Trophoblast cell (in vitro differentiated cells and primary cell): Measurements from ENCODE around the gene POP7.

Experiments used
- DNase-seq, 2 donors: peaks; one replicate each; pipeline ENCODE4 v3.0.0-alpha.2; 2016
- H2AFZ ChIP-seq: 2 replicates; pipeline ENCODE4 v1.6.1; 2013; ENCODE audit warnings: low read length, moderate library complexity, mild to moderate bottlenecking; ENCODE audit not compliant: insufficient read depth, poor library complexity
- H2AK5ac ChIP-seq: 2 replicates; pipeline ENCODE4 v1.6.1; 2013; ENCODE audit warnings: mild to moderate bottlenecking, low read length
- H2BK120ac ChIP-seq: 2 replicates; pipeline ENCODE4 v1.6.1; 2013; ENCODE audit warnings: low read length, mild to moderate bottlenecking, moderate library complexity; ENCODE audit not compliant: insufficient read depth, poor library complexity
- H2BK12ac ChIP-seq: 2 replicates; pipeline ENCODE4 v1.6.1; 2013; ENCODE audit warnings: mild to moderate bottlenecking, low read length, moderate library complexity
- H2BK5ac ChIP-seq: 2 replicates; pipeline ENCODE4 v1.6.1; 2013; ENCODE audit warnings: low read length, low read depth, moderate library complexity, mild to moderate bottlenecking; ENCODE audit not compliant: poor library complexity
- H3K14ac ChIP-seq: 2 replicates; pipeline ENCODE4 v1.6.1; 2013; ENCODE audit warnings: mild to moderate bottlenecking, low read length
- H3K18ac ChIP-seq: 2 replicates; pipeline ENCODE4 v1.6.1; 2013; ENCODE audit warnings: mild to moderate bottlenecking, low read length
- H3K23ac ChIP-seq: 2 replicates; pipeline ENCODE4 v1.6.1; 2013; ENCODE audit warnings: low read length
- H3K27ac ChIP-seq: 2 replicates; pipeline ENCODE4 v1.5.1; 2013; ENCODE audit warnings: low read depth, mild to moderate bottlenecking, inconsistent platforms, low read length, moderate library complexity
- H3K27me3 ChIP-seq: 2 replicates; pipeline ENCODE4 v1.6.1; 2013; ENCODE audit warnings: inconsistent platforms, mild to moderate bottlenecking, low read length, moderate library complexity; ENCODE audit not compliant: insufficient read depth
- H3K36me3 ChIP-seq, 2 experiments: 1 replicate in 1 of 2; 2 replicates in 1 of 2; pipeline ENCODE4 v1.6.1; 2013; ENCODE audit warnings: low read length in 2 of 2, mild to moderate bottlenecking in 2 of 2, moderate library complexity in 1 of 2; ENCODE audit not compliant: insufficient read depth in 2 of 2, control insufficient read depth in 1 of 2
- H3K4ac ChIP-seq: 2 replicates; pipeline ENCODE4 v1.6.1; 2013; ENCODE audit warnings: low read depth, mild to moderate bottlenecking, low read length, moderate library complexity
- H3K4me1 ChIP-seq, 2 experiments: 1 replicate in 1 of 2; 2 replicates in 1 of 2; pipeline ENCODE4 v1.6.1; 2013; ENCODE audit warnings: low read length in 2 of 2, mild to moderate bottlenecking in 2 of 2, moderate library complexity in 1 of 2; ENCODE audit not compliant: insufficient read depth in 2 of 2, control insufficient read depth in 1 of 2
- H3K4me2 ChIP-seq: 2 replicates; pipeline ENCODE4 v1.6.1; 2013; ENCODE audit warnings: inconsistent platforms, mild to moderate bottlenecking, low read length, moderate library complexity
- H3K4me3 ChIP-seq: 2 replicates; pipeline ENCODE4 v1.5.1; 2013; ENCODE audit warnings: mild to moderate bottlenecking, low read depth, low read length, inconsistent platforms
- H3K79me1 ChIP-seq: one replicate; pipeline ENCODE4 v1.6.1; 2013; ENCODE audit warnings: low read length
- H3K79me2 ChIP-seq: 2 replicates; pipeline ENCODE4 v1.6.1; 2013; ENCODE audit warnings: low read length, mild to moderate bottlenecking; ENCODE audit not compliant: control insufficient read depth, insufficient read depth, poor library complexity
- H3K9ac ChIP-seq: 2 replicates; pipeline ENCODE4 v1.6.1; 2013; ENCODE audit warnings: mild to moderate bottlenecking, low read length
- H3K9me3 ChIP-seq: 2 replicates; pipeline ENCODE4 v1.6.1; 2013; ENCODE audit warnings: low read depth, mild to moderate bottlenecking, control low read depth, inconsistent platforms, low read length; ENCODE audit not compliant: insufficient read depth
- H4K12ac ChIP-seq: 2 replicates; pipeline ENCODE4 v1.6.1; 2013; ENCODE audit warnings: low read depth, mild to moderate bottlenecking, low read length, moderate library complexity
- H4K8ac ChIP-seq: 2 replicates; pipeline ENCODE4 v1.6.1; 2013; ENCODE audit warnings: low read depth, mild to moderate bottlenecking, low read length, moderate library complexity
- H4K91ac ChIP-seq: one replicate; pipeline ENCODE4 v1.6.1; 2013; ENCODE audit warnings: low read depth, mild to moderate bottlenecking, low read length, moderate library complexity
- WGBS: extraction: QIAGEN DNeasy Blood & Tissue Kit; methylation state at CpG from one replicate; pipeline ENCODE4 v1.1.7; 2013; ENCODE audit warnings: missing lambda C conversion rate; ENCODE audit not compliant: insufficient read length, insufficient coverage; ENCODE audit errors: extremely low coverage; 5-methylcytosine and 5-hydroxymethylcytosine counted together

POP7 gene

DNA sequence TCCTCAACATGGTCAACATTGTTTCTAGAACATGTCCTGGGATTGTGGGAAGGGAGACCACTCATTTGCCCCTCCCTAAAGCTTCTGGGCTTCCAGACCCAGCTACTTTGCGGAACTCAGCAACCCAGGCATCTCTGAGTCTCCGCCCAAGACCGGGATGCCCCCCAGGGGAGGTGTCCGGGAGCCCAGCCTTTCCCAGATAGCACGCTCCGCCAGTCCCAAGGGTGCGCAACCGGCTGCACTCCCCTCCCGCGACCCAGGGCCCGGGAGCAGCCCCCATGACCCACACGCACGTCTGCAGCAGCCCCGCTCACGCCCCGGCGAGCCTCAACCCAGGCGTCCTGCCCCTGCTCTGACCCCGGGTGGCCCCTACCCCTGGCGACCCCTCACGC lies 14.4 kb downstream of the POP7 start, which contains the start of gene EPO:
Gene EPO, plus strand, starts transcription at position 190 of the 392 bp plus-strand sequence. CDS start 513 bp downstream, outside the sequence.
- Histone ChIP-seq H3K79me2 (no peaks in the 10 kb centered on the region), H3K27me3 (peaks cover 21% of the 10 kb centered on the region), H3K9ac (no peak within 1 kb of the TSS), H2BK12ac (no peak within 1 kb of the TSS), H3K36me3 (no peaks in the 10 kb centered on the region), H3K23ac (no peak within 1 kb of the TSS), H2BK120ac (no peak within 1 kb of the TSS), H3K79me1 (no peaks in the 10 kb centered on the region), H3K18ac (no peak within 1 kb of the TSS), H3K4me1 (peaks cover 4 to 7% of the 10 kb centered on the region in 2 experiments), H2AFZ (no peak within 1 kb of the TSS), H3K14ac (no peak within 1 kb of the TSS), H4K8ac (no peak within 1 kb of the TSS), H3K4me2 (peak within 1 kb of the TSS; percentile 38), H2BK5ac (no peak within 1 kb of the TSS), H4K12ac (no peak within 1 kb of the TSS), H3K4ac (no peak within 1 kb of the TSS), H3K9me3 (peaks cover 9% of the 10 kb centered on the region), H3K4me3 (no peak within 1 kb of the TSS), H2AK5ac (no peak within 1 kb of the TSS), H3K27ac (no peak within 1 kb of the TSS), H4K91ac (no peak within 1 kb of the TSS)
- DNase-seq: no peak
- WGBS: no CpG with 5 or more reads among the region's 21 CpGs

DNA sequence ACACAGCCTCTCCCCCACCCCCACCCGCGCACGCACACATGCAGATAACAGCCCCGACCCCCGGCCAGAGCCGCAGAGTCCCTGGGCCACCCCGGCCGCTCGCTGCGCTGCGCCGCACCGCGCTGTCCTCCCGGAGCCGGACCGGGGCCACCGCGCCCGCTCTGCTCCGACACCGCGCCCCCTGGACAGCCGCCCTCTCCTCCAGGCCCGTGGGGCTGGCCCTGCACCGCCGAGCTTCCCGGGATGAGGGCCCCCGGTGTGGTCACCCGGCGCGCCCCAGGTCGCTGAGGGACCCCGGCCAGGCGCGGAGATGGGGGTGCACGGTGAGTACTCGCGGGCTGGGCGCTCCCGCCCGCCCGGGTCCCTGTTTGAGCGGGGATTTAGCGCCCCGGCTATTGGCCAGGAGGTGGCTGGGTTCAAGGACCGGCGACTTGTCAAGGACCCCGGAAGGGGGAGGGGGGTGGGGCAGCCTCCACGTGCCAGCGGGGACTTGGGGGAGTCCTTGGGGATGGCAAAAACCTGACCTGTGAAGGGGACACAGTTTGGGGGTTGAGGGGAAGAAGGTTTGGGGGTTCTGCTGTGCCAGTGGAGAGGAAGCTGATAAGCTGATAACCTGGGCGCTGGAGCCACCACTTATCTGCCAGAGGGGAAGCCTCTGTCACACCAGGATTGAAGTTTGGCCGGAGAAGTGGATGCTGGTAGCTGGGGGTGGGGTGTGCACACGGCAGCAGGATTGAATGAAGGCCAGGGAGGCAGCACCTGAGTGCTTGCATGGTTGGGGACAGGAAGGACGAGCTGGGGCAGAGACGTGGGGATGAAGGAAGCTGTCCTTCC lies 15.0 kb downstream of the POP7 start:
- Histone ChIP-seq H3K14ac (no peak overlapping the region), H3K4me2 (peak overlapping the region; percentile 38), H3K23ac (no peak overlapping the region), H2AK5ac (no peak overlapping the region), H3K79me2 (no peaks in the 10 kb centered on the region), H2BK12ac (no peak overlapping the region), H3K4ac (no peak overlapping the region), H2BK5ac (no peak overlapping the region), H3K27me3 (peaks cover 21% of the 10 kb centered on the region), H4K91ac (no peak overlapping the region), H4K12ac (no peak overlapping the region), H3K4me1 (peaks cover 4 to 7% of the 10 kb centered on the region in 2 experiments), H2BK120ac (no peak overlapping the region), H4K8ac (no peak overlapping the region), H3K79me1 (no peaks in the 10 kb centered on the region), H3K18ac (no peak overlapping the region), H3K9me3 (peaks cover 9% of the 10 kb centered on the region), H3K27ac (no peak overlapping the region), H3K4me3 (no peak overlapping the region), H3K9ac (no peak overlapping the region), H2AFZ (no peak overlapping the region), H3K36me3 (no peaks in the 10 kb centered on the region)
- WGBS: no CpG with 5 or more reads among the region's 56 CpGs
- DNase-seq: peak; percentile 32 to 68

DNA sequence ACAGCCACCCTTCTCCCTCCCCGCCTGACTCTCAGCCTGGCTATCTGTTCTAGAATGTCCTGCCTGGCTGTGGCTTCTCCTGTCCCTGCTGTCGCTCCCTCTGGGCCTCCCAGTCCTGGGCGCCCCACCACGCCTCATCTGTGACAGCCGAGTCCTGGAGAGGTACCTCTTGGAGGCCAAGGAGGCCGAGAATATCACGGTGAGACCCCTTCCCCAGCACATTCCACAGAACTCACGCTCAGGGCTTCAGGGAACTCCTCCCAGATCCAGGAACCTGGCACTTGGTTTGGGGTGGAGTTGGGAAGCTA lies 15.5 kb downstream of the POP7 start:
- Histone ChIP-seq H3K79me1 (no peaks in the 10 kb centered on the region), H3K4me1 (peaks cover 4 to 7% of the 10 kb centered on the region in 2 experiments), H3K27ac (no peak overlapping the region), H4K8ac (no peak overlapping the region), H3K9me3 (peaks cover 9% of the 10 kb centered on the region), H3K14ac (no peak overlapping the region), H4K91ac (no peak overlapping the region), H3K23ac (no peak overlapping the region), H2AK5ac (no peak overlapping the region), H2BK5ac (no peak overlapping the region), H3K9ac (no peak overlapping the region), H4K12ac (no peak overlapping the region), H2BK12ac (no peak overlapping the region), H2AFZ (no peak overlapping the region), H3K4ac (no peak overlapping the region), H3K4me2 (no peak overlapping the region), H3K18ac (no peak overlapping the region), H3K79me2 (no peaks in the 10 kb centered on the region), H3K36me3 (no peaks in the 10 kb centered on the region), H3K4me3 (no peak overlapping the region), H3K27me3 (peaks cover 21% of the 10 kb centered on the region), H2BK120ac (no peak overlapping the region)
- DNase-seq: no peak
- WGBS: no CpG with 5 or more reads among the region's 8 CpGs

DNA sequence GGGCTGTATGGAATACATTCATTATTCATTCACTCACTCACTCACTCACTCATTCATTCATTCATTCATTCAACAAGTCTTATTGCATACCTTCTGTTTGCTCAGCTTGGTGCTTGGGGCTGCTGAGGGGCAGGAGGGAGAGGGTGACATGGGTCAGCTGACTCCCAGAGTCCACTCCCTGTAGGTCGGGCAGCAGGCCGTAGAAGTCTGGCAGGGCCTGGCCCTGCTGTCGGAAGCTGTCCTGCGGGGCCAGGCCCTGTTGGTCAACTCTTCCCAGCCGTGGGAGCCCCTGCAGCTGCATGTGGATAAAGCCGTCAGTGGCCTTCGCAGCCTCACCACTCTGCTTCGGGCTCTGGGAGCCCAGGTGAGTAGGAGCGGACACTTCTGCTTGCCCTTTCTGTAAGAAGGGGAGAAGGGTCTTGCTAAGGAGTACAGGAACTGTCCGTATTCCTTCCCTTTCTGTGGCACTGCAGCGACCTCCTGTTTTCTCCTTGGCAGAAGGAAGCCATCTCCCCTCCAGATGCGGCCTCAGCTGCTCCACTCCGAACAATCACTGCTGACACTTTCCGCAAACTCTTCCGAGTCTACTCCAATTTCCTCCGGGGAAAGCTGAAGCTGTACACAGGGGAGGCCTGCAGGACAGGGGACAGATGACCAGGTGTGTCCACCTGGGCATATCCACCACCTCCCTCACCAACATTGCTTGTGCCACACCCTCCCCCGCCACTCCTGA lies 16.7 kb downstream of the POP7 start:
- H3K14ac ChIP-seq: no peak overlapping the region
- no peak overlapping the region for H4K91ac ChIP-seq
- H3K4ac ChIP-seq: no peak overlapping the region
- no peaks in the 10 kb centered on the region for H3K79me2 ChIP-seq
- no peak overlapping the region for H2BK12ac ChIP-seq
- no peak overlapping the region for H3K4me2 ChIP-seq
- no peak overlapping the region for H2BK120ac ChIP-seq
- WGBS: no CpG with 5 or more reads among the region's 17 CpGs
- H3K9me3 ChIP-seq: peaks cover 8% of the 10 kb centered on the region
- no peak overlapping the region for H3K4me3 ChIP-seq
- H3K36me3 ChIP-seq: no peaks in the 10 kb centered on the region
- H2AFZ ChIP-seq: no peak overlapping the region
- no peak overlapping the region for H2AK5ac ChIP-seq
- no peak overlapping the region for H3K23ac ChIP-seq
- H4K8ac ChIP-seq: no peak overlapping the region
- no peak overlapping the region for H3K9ac ChIP-seq
- no peak overlapping the region for H2BK5ac ChIP-seq
- no peak for DNase-seq
- H3K18ac ChIP-seq: no peak overlapping the region
- H3K27me3 ChIP-seq: peaks cover 21% of the 10 kb centered on the region
- no peak overlapping the region for H3K27ac ChIP-seq
- peaks cover 4 to 7% of the 10 kb centered on the region in 2 experiments for H3K4me1 ChIP-seq
- H3K79me1 ChIP-seq: no peaks in the 10 kb centered on the region
- H4K12ac ChIP-seq: no peak overlapping the region
